Stimulated activated CD8-positive, alpha-beta memory T cell treated with anti-CD3 and anti-CD28 coated beads, Interleukin-2, amount 100 ng/mL, for 1 hour (primary cell): ENCODE measurements around the gene SDHA.
"Not testable (repeated sequence)": the region's sequence is repeated elsewhere in the genome, so short reads cannot be mapped to it uniquely, and the experiment has no call there.

Source experiments
- DNase-seq, 2 donors: peaks; one replicate each; pipeline ENCODE4 v3.0.0-alpha.2; 2020; ENCODE audit warnings: low read depth in 2 of 2

Gene SDHA

GRCh38 chr5:222951-223715 is 5.0 kb downstream of the SDHA start:
- not testable (repeated sequence) for DNase-seq

- no peak for DNase-seq
These were observed 5.7 kb downstream of the SDHA start for GRCh38 chr5:223791-224190.

GRCh38 chr5:225334-225733 is 7.2 kb downstream of the SDHA start:
- no peak for DNase-seq

- not testable (repeated sequence) for DNase-seq
These were observed 9.3 kb downstream of the SDHA start for GRCh38 chr5:227375-227774.

- no peak for DNase-seq
These were observed 10.8 kb downstream of the SDHA start for GRCh38 chr5:228886-229285.

GRCh38 chr5:230711-231110 is 12.6 kb downstream of the SDHA start:
- no peak for DNase-seq

GRCh38 chr5:231661-232060 is 13.5 kb downstream of the SDHA start:
- DNase-seq: no peak

- DNase-seq: not testable (repeated sequence)
These were observed 15.3 kb downstream of the SDHA start for GRCh38 chr5:233426-233825.

GRCh38 chr5:234450-234849 is 16.3 kb downstream of the SDHA start:
- no peak for DNase-seq

GRCh38 chr5:235527-235926 is 17.4 kb downstream of the SDHA start:
- DNase-seq: not testable (repeated sequence)

- not testable (repeated sequence) for DNase-seq
These were observed 19.8 kb downstream of the SDHA start for GRCh38 chr5:237931-238330.

GRCh38 chr5:240550-240949 is 22.4 kb downstream of the SDHA start:
- DNase-seq: not testable (repeated sequence)

GRCh38 chr5:241045-241669 is 23.0 kb downstream of the SDHA start:
- DNase-seq: not testable (repeated sequence)

- not testable (repeated sequence) for DNase-seq
These were observed 25.7 kb downstream of the SDHA start for GRCh38 chr5:243683-244367.

- not testable (repeated sequence) for DNase-seq
These were observed 27.6 kb downstream of the SDHA start for GRCh38 chr5:245717-246116.

- not testable (repeated sequence) for DNase-seq
These were observed 32.3 kb downstream of the SDHA start for GRCh38 chr5:250396-250795.

- not testable (repeated sequence) for DNase-seq
These were observed 32.9 kb downstream of the SDHA start for GRCh38 chr5:251016-251415.

GRCh38 chr5:251538-251937 is 33.4 kb downstream of the SDHA start:
- not testable (repeated sequence) for DNase-seq

- not testable (repeated sequence) for DNase-seq
These were observed 33.9 kb downstream of the SDHA start for GRCh38 chr5:251975-252374.

GRCh38 chr5:252546-252945 is 34.4 kb downstream of the SDHA start:
- no peak for DNase-seq

GRCh38 chr5:254322-254721 is 36.2 kb downstream of the SDHA start:
- not testable (repeated sequence) for DNase-seq

GRCh38 chr5:255116-255515 is 37.0 kb downstream of the SDHA start:
- DNase-seq: not testable (repeated sequence)

GRCh38 chr5:256347-256746 is 38.2 kb downstream of the SDHA start:
- not testable (repeated sequence) for DNase-seq
